Measurements from ENCODE around the gene APOBEC3G.

APOBEC3G gene

GRCh38 chr22:39092111-39092862 lies 15.2 kb downstream of the APOBEC3G start:
- DNase-seq (ENCODE audit: low spot score) = no peak

- no peak for DNase-seq (ENCODE audit: low spot score)
These were observed 17.8 kb downstream of the APOBEC3G start for GRCh38 chr22:39094717-39095389.

GRCh38 chr22:39095971-39096370 lies 18.9 kb downstream of the APOBEC3G start:
- DNase-seq (ENCODE audit: low spot score) = no peak

- DNase-seq (ENCODE audit: low spot score) = peak; percentile 66
These were observed 20.3 kb downstream of the APOBEC3G start, which contains the start of gene APOBEC3H for GRCh38 chr22:39097098-39098020. APOBEC3H (plus strand) TSS chr22:39097244; CDS start chr22:39100279, 3,035 bp downstream.

DNA sequence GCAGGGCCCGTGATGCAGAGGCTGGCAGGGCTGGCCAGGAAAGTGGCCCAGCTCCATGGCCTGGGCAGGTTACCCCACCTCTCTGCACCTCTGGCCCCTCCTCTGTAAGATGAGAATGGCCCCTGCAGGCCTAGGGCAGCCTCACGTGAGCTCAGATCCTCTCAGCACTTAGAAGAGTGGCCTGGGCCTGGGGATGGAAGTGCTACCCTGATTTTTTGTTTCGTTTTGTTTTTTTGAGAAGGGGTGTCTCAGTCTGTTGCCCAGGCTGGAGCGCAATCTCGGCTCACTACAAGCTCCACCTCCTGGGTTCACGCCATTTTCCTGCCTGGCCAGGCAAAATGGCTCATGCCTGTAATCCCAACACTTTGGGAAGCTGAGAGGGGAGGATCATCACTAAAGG lies 21.0 kb downstream of the APOBEC3G start:
- no peak for DNase-seq (ENCODE audit: low spot score)

DNA sequence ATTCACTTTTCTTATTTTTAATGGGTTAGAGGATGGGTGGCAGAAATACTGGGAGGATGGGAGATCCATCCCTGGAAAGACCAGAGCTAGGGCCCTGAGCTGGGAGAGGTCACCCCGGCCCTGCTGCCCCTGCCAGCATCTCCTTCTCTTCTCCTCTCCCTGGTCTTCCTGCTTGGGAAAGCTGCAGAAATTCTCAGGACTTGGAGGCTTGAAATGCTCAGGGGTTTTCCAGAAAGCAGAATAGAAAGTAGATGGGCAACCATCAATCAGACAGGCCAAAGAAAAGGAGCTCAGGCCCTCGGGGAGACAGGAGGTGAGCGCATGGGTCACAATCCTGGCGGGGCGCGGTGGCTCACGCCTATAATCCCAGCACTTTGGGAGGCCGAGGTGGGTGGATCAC lies 21.5 kb downstream of the APOBEC3G start:
- DNase-seq (ENCODE audit: low spot score) = no peak

- DNase-seq (ENCODE audit: low spot score) = no peak
These were observed 24.2 kb downstream of the APOBEC3G start for GRCh38 chr22:39101226-39101625.

DNA sequence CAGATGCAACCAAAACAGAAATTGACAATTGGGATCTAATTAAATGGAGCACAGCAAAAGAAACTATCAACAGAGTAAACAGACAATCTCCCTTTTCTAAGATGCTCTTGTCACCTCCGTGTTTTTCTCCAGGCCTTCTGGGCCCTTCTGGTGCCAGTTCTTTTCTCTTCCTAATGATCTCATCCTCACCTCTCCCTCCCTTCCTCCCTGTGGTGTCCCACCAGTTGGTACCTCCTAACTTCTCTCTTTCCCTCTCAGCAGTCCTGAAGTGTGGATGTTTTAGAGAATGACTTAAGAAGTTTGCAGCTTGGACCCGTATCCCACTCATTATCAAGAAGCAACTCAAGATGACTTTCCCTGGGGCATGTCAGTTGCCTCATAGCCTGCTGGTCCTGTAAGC lies 26.4 kb downstream of the APOBEC3G start:
- DNase-seq (ENCODE audit: low spot score) = no peak

- DNase-seq (ENCODE audit: low spot score) = peak; percentile 68
These were observed 29.3 kb downstream of the APOBEC3G start for GRCh38 chr22:39106326-39106725.

GRCh38 chr22:39108487-39108886 lies 31.4 kb downstream of the APOBEC3G start:
- no peak for DNase-seq (ENCODE audit: low spot score)

DNA sequence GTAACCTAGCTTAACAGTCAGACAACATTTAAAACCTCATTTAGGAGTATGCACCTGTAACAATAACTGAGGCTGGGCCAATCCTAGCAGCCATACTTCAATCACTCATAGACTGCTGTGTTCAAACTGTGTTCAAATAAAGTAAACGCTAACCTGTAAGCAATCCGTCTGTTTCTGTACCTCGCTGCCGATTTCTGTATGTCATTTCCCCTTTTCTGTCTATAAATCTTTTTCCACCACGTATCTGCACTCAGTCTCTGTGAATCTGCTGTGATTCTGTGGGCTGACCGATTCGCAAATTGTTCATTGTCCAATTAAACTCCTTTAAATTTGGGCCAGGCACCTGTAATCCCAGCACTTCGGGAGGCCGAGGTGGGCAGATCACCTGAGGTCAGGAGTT lies 32.3 kb downstream of the APOBEC3G start:
- no peak for DNase-seq (ENCODE audit: low spot score)

DNA sequence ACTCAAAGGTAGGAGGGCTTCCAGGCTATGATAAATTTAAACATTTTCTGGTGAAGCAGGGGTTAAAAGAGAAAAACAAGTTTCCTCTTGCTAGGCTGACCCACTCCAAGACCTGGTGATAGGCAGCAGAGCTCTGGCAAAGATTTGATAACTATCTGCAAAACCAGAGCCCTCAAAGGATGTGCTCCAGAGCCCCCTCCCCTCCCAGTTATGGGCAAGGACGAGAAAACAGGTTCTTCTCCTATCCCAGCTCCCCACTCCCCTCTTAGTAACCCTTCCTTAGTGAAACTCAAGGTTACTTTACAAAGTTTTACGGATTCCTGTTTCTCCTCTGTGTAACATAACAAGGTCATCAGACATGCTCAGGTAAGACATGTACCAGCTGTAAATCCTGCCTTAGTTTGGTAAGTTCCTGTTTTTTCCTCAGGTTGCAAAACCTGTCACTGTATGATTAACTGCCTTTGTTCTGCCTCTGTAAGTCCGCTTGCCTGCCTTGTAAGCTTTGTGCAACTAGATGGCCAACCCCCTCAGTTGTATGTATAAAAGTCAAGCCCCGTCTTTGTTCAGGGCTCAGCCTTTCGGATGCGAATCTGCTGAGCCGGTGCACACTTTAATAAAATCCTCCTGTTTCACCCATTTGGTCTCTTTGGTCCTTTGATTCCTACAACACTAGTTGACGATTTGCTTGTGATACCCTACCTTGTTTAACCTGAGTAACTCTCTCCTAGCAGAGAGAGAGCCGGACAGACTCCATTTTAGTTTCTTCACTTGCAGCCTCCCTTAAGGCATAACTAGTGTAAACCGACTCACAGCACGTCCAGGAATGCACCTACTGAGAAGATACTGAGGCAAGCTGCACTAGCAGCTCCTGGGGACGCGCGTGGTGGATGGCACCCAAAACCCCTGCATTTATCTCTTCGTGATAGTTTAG lies 33.8 kb downstream of the APOBEC3G start:
- DNase-seq (ENCODE audit: low spot score) = no peak

DNA sequence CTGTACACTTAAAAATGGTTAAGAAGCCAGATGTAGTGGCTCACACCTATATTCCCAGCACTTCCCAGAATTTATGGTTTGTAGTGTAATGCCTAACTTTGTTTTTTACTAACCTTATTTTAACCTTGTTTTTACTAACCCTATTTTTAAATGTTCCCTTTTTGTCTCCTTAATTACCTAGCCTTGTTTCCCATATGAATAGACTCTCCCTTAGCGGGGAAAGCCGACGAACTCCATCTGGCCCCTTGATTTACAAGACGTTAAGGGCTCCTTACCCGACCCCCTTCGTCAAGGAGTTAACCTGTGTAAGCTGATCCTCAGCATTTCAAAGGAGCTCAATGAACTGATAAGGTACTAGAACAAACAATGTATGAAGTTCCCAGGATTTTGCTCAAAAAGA lies 37.0 kb downstream of the APOBEC3G start:
- DNase-seq (ENCODE audit: low spot score) = no peak

GRCh38 chr22:39115570-39115969 lies 38.5 kb downstream of the APOBEC3G start:
- no peak for DNase-seq (ENCODE audit: low spot score)

DNA sequence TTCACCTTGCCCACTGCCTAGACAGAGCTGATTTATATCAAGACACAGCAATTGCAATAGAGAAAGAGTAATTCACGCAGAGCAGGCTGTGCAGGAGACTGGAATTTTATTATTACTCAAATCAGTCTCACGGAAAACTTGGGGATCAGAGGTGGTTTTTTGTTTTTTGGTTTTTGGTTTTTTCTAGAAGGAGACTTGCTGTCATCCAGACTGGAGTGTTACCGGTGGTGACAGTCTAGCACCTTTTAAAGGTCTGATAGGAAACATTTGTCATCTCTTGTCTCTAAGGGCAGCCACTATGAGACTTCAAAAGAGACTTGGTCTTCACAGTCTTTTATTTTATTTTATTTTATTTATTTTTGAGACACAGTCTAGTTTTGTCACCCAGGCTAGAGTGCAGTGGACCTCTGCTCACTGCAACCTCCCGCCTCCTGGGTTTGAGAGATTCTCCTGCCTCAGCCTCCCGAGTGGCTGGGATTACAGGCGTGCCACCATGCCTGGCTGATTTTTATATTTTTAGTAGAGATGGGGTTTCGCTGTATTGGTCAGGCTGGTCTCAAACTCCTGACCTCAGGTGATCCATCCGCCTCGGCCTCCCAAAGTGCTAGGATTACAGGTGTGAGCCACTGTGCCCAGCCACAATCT lies 39.0 kb downstream of the APOBEC3G start:
- no peak for DNase-seq (ENCODE audit: low spot score)

DNA sequence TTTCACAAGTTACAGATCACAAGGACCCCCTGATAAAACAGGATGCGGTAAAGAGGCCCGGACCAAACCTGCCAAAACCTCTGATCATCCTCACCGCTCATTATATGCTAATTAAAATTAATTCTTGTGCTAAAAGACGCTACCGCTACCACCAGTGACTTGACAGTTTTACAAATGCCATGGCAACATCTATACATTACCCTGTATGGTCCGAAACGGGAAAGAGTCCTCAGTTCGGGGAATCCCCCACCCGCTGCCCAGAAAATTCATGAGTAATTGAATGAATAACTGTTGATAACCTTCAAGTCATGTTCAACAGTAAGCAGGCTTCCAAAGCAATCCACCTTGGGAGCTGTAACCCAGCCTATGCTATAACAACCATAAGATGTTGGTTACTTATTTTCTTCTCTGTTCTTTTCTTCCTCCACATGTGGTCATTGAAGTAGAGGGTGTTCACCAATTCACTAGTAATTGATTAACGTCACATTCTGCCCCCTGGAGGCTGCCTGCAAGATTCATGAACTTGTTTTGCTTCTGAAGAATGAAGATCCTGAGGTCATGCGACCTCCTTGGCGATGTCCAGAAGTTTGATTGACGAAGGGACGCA lies 40.6 kb downstream of the APOBEC3G start:
- peak; percentile 52 for DNase-seq (ENCODE audit: low spot score)

GRCh38 chr22:39120983-39121382 lies 43.9 kb downstream of the APOBEC3G start:
- DNase-seq (ENCODE audit: low spot score) = no peak

DNA sequence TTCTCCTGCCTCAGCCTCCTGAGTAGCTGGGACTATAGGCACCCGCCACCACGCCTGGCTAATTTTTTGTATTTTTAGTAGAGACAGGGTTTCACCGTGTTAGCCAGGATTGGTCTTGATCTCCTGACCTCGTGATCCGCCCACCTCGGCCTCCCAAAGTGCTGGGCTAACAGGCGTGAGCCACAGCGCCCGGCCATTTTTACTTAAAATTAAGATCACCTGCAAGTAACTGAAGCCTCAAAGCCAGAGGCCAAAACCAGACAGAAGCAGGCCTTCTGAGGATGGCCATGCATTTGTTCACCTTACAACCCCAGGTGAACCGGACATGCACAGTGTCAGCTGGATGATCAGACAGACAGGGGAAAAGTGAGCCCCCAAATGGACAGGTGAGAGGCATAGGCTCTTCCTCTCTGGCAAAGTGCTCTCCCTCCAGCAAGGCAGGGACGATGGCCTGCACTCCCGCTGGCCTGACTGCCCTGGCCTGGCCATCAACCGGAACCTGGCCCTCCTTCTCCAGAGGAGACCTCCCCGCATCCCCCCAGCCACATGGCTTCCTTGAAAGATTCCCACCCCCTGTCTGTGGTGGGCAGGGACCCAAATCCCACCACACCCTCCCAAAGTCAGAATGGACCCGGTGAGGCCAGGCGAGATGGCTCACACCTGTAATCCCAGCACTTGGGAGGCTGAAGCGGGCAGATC lies 45.8 kb downstream of the APOBEC3G start:
- no peak for DNase-seq (ENCODE audit: low spot score)

GRCh38 chr22:39123751-39124581 lies 46.9 kb downstream of the APOBEC3G start:
- no peak for DNase-seq (ENCODE audit: low spot score)
